Measurements from ENCODE around the gene LDHAL6B. TPM values are rescaled to one million over a fixed set of nuclear protein-coding genes. Genes with fewer than 3 reads are reported as not detected.

The LDHAL6B gene
- polyA plus RNA-seq, 1 experiment: not detected

- DNase-seq (ENCODE audit: low read depth, low spot score): no peak
Observed at GRCh38 chr15:59252137-59252536, 45.5 kb downstream of the LDHAL6B start.

GRCh38 chr15:59255680-59256336, 49.2 kb downstream of the LDHAL6B start:
- no peak for TF ChIP-seq CTCF (IDR thresholded peaks at IDR 0.05; ENCODE audit: low read depth, low read length)
- no peak overlapping the region for H3K4me3 ChIP-seq (ENCODE audit: low read depth, low read length)
- DNase-seq (ENCODE audit: low read depth, low spot score): no peak
- no peak overlapping the region for H3K27ac ChIP-seq (ENCODE audit: low read depth, low read length)
- ChIA-PET POLR2A (interaction anchor here (1.0 kb wide), 1 partner anchor 116 kb away, joined by 4 read pairs; the partner anchor contains the start of gene MYO1E), CTCF (interaction anchor here (0.5 to 8.1 kb wide), 2 partner anchors 9 to 82 kb away, joined by 3 to 44 read pairs; no protein-coding TSS in a partner anchor)
- H3K27me3 ChIP-seq (ENCODE audit: control insufficient read depth, insufficient read depth, low read length): no peaks in the 10 kb centered on the region
- no peaks in the 10 kb centered on the region for H3K9me3 ChIP-seq (ENCODE audit: control insufficient read depth, insufficient read depth, low read length)

More at GRCh38 chr15:59252137-59252536, 45.5 kb downstream of the LDHAL6B start:
- no peak for TF ChIP-seq CTCF (IDR thresholded peaks at IDR 0.05; ENCODE audit: low read depth, low read length)
- Histone ChIP-seq H3K9me3 (ENCODE audit: control insufficient read depth, insufficient read depth, low read length) (no peaks in the 10 kb centered on the region), H3K4me3 (ENCODE audit: low read depth, low read length) (no peak overlapping the region), H3K27me3 (ENCODE audit: control insufficient read depth, insufficient read depth, low read length) (no peaks in the 10 kb centered on the region), H3K27ac (ENCODE audit: low read depth, low read length) (no peak overlapping the region)
- POLR2A ChIA-PET: no interaction called here
- CTCF ChIA-PET: no interaction called here

- no peak for DNase-seq (ENCODE audit: low read depth, low spot score)
- no peak overlapping the region for H3K27ac ChIP-seq (ENCODE audit: low read depth, low read length)
- TF ChIP-seq CTCF (IDR thresholded peaks at IDR 0.05; ENCODE audit: low read depth, low read length): no peak
- H3K27me3 ChIP-seq (ENCODE audit: control insufficient read depth, insufficient read depth, low read length): no peaks in the 10 kb centered on the region
- CTCF ChIA-PET: interaction anchor here (0.5 to 8.1 kb wide), 3 partner anchors 10 to 272 kb away, joined by 3 to 44 read pairs (median 5); no protein-coding TSS in a partner anchor
- no peak overlapping the region for H3K4me3 ChIP-seq (ENCODE audit: low read depth, low read length)
- POLR2A ChIA-PET: no interaction called here
- no peaks in the 10 kb centered on the region for H3K9me3 ChIP-seq (ENCODE audit: control insufficient read depth, insufficient read depth, low read length)
Observed at GRCh38 chr15:59256482-59256881, 49.8 kb downstream of the LDHAL6B start.

GRCh38 chr15:59257140-59257539, 50.5 kb downstream of the LDHAL6B start:
- DNase-seq (ENCODE audit: low read depth, low spot score): no peak
- no peak for TF ChIP-seq CTCF (IDR thresholded peaks at IDR 0.05; ENCODE audit: low read depth, low read length)
- H3K27ac ChIP-seq (ENCODE audit: low read depth, low read length): no peak overlapping the region
- no peaks in the 10 kb centered on the region for H3K9me3 ChIP-seq (ENCODE audit: control insufficient read depth, insufficient read depth, low read length)
- no peaks in the 10 kb centered on the region for H3K27me3 ChIP-seq (ENCODE audit: control insufficient read depth, insufficient read depth, low read length)
- ChIA-PET CTCF (interaction anchor here (0.9 to 8.1 kb wide), 2 partner anchors 11 to 272 kb away, joined by 5 to 44 read pairs; no protein-coding TSS in a partner anchor), POLR2A (no interaction called here)
- H3K4me3 ChIP-seq (ENCODE audit: low read depth, low read length): no peak overlapping the region

Small RNA genes within 50 kb of the gene (small RNA-seq; reads per million reads assigned to genes)
- 0.81 reads per million for gene MIR2116 (ENCODE audit: insufficient read length, low read depth)
- not detected for gene RNU4-80P (ENCODE audit: insufficient read length, low read depth)

Other genes with a start within 250 kb of the LDHAL6B start
- gene RNF111, start 219.2 kb upstream of the LDHAL6B start, polyA plus RNA-seq (2011; rRNA removed): 23.7 and 24.4 TPM in 2 replicates
- 19.7 and 25.9 TPM in 2 replicates for gene CCNB2, start 101.7 kb upstream of the LDHAL6B start, polyA plus RNA-seq (2011; rRNA removed)
- 44.6 and 49.1 TPM in 2 replicates for gene MYO1E, start 166.0 kb downstream of the LDHAL6B start, polyA plus RNA-seq (2011; rRNA removed)
- gene FAM81A, start 231.3 kb downstream of the LDHAL6B start, polyA plus RNA-seq (2011; rRNA removed): not detected in 2 replicates

Data from AG04450 (cell line).